Right lobe of liver (tissue), 4 donors: ENCODE data around the gene SFXN3.

Source experiments
- POLR2A ChIP-seq: fragments of 450-650 bp; IDR thresholded peaks from one replicate; pipeline ENCODE4 v1.6.1; 2017; ENCODE audit warnings: antibody characterized with exemption, mild to moderate bottlenecking
- TF ChIP-seq, protein P1 (sequence below), 4 donors: fragments of 200-600 bp in 3 of 4; fragments of 450-650 bp in 1 of 4; IDR thresholded peaks; one replicate each; pipeline versions ENCODE4 v1.5.1 to v1.8.0; 2016 to 2022; ENCODE audit warnings: antibody characterized with exemption in 4 of 4, mild to moderate bottlenecking in 2 of 4
- donor health status: DM: no; HTN: no; CAD: no.
- donor health status: DM: no; HTN: no; CAD: no.
- donor health status: DM: no; HTN: yes; CAD: no.

DNA sequence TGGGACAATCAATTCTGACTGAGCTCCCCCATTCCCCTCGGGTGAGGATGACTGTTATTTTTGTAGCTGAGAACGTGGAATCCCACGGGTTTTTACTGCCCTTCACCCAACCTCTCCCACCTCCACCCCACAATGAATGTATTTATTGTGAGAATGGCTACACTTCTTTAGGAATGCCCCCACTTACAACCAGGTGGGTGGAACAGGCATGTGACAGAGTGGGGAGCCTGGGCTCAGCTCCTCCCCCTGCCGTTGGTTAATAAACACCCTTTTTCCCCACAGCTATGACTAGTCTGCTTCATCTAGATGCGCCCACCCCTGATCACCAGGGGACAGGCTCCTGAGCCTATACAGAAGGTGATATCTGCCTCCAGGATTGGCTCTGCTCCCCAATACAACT lies 45.7 kb upstream of the SFXN3 start:
- TF ChIP-seq, protein P1, sequence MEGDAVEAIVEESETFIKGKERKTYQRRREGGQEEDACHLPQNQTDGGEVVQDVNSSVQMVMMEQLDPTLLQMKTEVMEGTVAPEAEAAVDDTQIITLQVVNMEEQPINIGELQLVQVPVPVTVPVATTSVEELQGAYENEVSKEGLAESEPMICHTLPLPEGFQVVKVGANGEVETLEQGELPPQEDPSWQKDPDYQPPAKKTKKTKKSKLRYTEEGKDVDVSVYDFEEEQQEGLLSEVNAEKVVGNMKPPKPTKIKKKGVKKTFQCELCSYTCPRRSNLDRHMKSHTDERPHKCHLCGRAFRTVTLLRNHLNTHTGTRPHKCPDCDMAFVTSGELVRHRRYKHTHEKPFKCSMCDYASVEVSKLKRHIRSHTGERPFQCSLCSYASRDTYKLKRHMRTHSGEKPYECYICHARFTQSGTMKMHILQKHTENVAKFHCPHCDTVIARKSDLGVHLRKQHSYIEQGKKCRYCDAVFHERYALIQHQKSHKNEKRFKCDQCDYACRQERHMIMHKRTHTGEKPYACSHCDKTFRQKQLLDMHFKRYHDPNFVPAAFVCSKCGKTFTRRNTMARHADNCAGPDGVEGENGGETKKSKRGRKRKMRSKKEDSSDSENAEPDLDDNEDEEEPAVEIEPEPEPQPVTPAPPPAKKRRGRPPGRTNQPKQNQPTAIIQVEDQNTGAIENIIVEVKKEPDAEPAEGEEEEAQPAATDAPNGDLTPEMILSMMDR (IDR thresholded peaks at IDR 0.05) = no peak
- TF ChIP-seq POLR2A = peak; percentile 7
